HCT116 (cell line): ENCODE measurements around the gene ALG1. TPM values are rescaled to one million over a fixed set of nuclear protein-coding genes. Genes with fewer than 3 reads are reported as not detected.

Source experiments
- ATAC-seq: fragments of 200-7000 bp; cut with Tn5 transposase; 2 replicates; pipeline ENCODE4 v1.9.1; 2020; ENCODE audit warnings: mild to moderate bottlenecking, moderate library complexity
- BruUV-seq: library from RNA; stranded (reverse); fragments of 400-500 nt; replicated peaks from 2 replicates; lab custom pipeline; 2021; lab: Mats Ljungman, UMichigan
- CTCF ChIA-PET: fragments of 300-600 bp; sonication (Branson Sonifier 250); formaldehyde crosslinking; loops from one replicate; lab custom pipeline; 2021; ENCODE audit warnings: antibody characterized with exemption; lab: Charles Lee
- POLR2A ChIA-PET: fragments of 300-600, 350-600 bp; sonication (Branson Sonifier 250); formaldehyde crosslinking; loops from one replicate; lab custom pipeline; 2021; ENCODE audit warnings: antibody characterized with exemption; lab: Charles Lee
- RAD21 ChIA-PET, 2 experiments: fragments of 300-600 bp; sonication (Branson Sonifier 250); formaldehyde crosslinking; loops; one replicate each; lab custom pipeline; 2023; ENCODE audit warnings: low total read pairs in 2 of 2; ENCODE audit not compliant: uncharacterized antibody in 2 of 2, unreplicated experiment in 2 of 2, low non-redundant PET in 1 of 2; lab: Charles Lee
- DNase-seq: peaks from one replicate; pipeline ENCODE4 v3.0.0-alpha.2; 2010; ENCODE audit warnings: low read depth, low spot score
- H2AFZ ChIP-seq: fragments of 200-600 bp; shearing (Covaris generic), sonication (generic); 2 replicates; pipeline ENCODE4 v1.6.1; 2017; ENCODE audit warnings: low read depth, mixed run types, mixed read lengths, antibody characterized with exemption, low read length; ENCODE audit not compliant: poor library complexity, severe bottlenecking
- H3K27ac ChIP-seq: 2 replicates; pipeline ENCODE4 v1.5.1; 2012; ENCODE audit warnings: low read depth, low read length
- H3K27me3 ChIP-seq: fragments of 200-600 bp; sonication (generic); 2 replicates; pipeline ENCODE4 v1.6.1; 2016; ENCODE audit warnings: mixed run types, low read length, mixed read lengths; ENCODE audit not compliant: insufficient read depth
- H3K36me3 ChIP-seq, 2 experiments: fragments of 200-500 bp in 1 of 2; fragments of 200-600 bp in 1 of 2; sonication (Bioruptor generic) in 1 of 2; sonication (generic) in 1 of 2; 2 replicates each; pipeline versions ENCODE4 v1.5.1 to v1.6.1; 2014 to 2016; ENCODE audit warnings: low read length in 2 of 2, inconsistent platforms in 1 of 2, mixed read lengths in 1 of 2, mixed run types in 1 of 2; ENCODE audit not compliant: insufficient read depth in 2 of 2, control insufficient read depth in 1 of 2
- H3K4me1 ChIP-seq, 2 experiments: fragments of 200-600 bp in 1 of 2; sonication (generic) in 1 of 2; 2 replicates each; pipeline versions ENCODE4 v1.5.1 to v1.6.1; 2012 to 2017; ENCODE audit warnings: low read length in 2 of 2, inconsistent platforms in 1 of 2, mild to moderate bottlenecking in 1 of 2, mixed read lengths in 1 of 2, mixed run types in 1 of 2, moderate library complexity in 1 of 2; ENCODE audit not compliant: insufficient read depth in 2 of 2, control insufficient read depth in 1 of 2
- H3K4me2 ChIP-seq: fragments of 200-600 bp; sonication (generic); 2 replicates; pipeline ENCODE4 v1.6.1; 2017; ENCODE audit warnings: mixed run types, low read length, mixed read lengths
- H3K4me3 ChIP-seq, 2 experiments: fragments of 200-600 bp in 1 of 2; sonication (generic) in 1 of 2; replicated peaks in 1 of 2; 2 replicates each; pipeline ENCODE4 v1.5.1; 2011 to 2016; ENCODE audit warnings: low read length in 2 of 2, control low read depth in 1 of 2, low read depth in 1 of 2, mild to moderate bottlenecking in 1 of 2, mixed read lengths in 1 of 2, mixed run types in 1 of 2
- H3K79me2 ChIP-seq: fragments of 200-600 bp; sonication (generic); 2 replicates; pipeline ENCODE4 v1.6.1; 2017; ENCODE audit warnings: mild to moderate bottlenecking, mixed run types, low read length, moderate library complexity, mixed read lengths; ENCODE audit not compliant: insufficient read depth
- H3K9ac ChIP-seq: fragments of 200-600 bp; sonication (generic); 2 replicates; pipeline ENCODE4 v1.6.1; 2016; ENCODE audit warnings: low read length, mixed read lengths
- H3K9me2 ChIP-seq: fragments of 200-600 bp; sonication (generic), shearing (Covaris generic); 2 replicates; pipeline ENCODE4 v1.6.1; 2017; ENCODE audit warnings: mixed run types, mild to moderate bottlenecking, moderate library complexity; ENCODE audit not compliant: insufficient read depth
- H3K9me3 ChIP-seq, 2 experiments: fragments of 200-500 bp in 1 of 2; fragments of 200-600 bp in 1 of 2; sonication (Bioruptor generic) in 1 of 2; sonication (generic) in 1 of 2; 2 replicates each; pipeline ENCODE4 v1.6.1; 2014 to 2017; ENCODE audit warnings: low read length in 2 of 2, mixed read lengths in 2 of 2, inconsistent platforms in 1 of 2, low read depth in 1 of 2, mild to moderate bottlenecking in 1 of 2, mixed run types in 1 of 2, moderate library complexity in 1 of 2; ENCODE audit not compliant: control insufficient read depth in 1 of 2, insufficient read depth in 1 of 2
- H4K20me1 ChIP-seq: fragments of 200-600 bp; sonication (generic), shearing (Covaris generic); 2 replicates; pipeline ENCODE4 v1.6.1; 2017; ENCODE audit warnings: mixed run types, mild to moderate bottlenecking, moderate library complexity; ENCODE audit not compliant: insufficient read depth
- ATF3 ChIP-seq: IDR thresholded peaks from 2 replicates; pipeline ENCODE4 v1.6.1; 2012
- CEBPB ChIP-seq: IDR thresholded peaks from 2 replicates; pipeline ENCODE4 v1.6.1; 2012; ENCODE audit warnings: low read depth
- CTCF ChIP-seq, 3 experiments: fragments of 200-600 bp in 1 of 3; sonication (generic) in 1 of 3; IDR thresholded peaks in 2 of 3; conservative IDR thresholded peaks in 1 of 3; 2 replicates each; pipeline ENCODE4 v1.5.1; 2012 to 2017; ENCODE audit warnings: low read depth in 2 of 3, low read length in 2 of 3, antibody characterized with exemption in 1 of 3, borderline replicate concordance in 1 of 3, control low read depth in 1 of 3, mild to moderate bottlenecking in 1 of 3, mixed read lengths in 1 of 3, mixed run types in 1 of 3, moderate library complexity in 1 of 3; ENCODE audit not compliant: insufficient read depth in 1 of 3
- ELF1 ChIP-seq: IDR thresholded peaks from 2 replicates; pipeline ENCODE4 v1.6.1; 2012; ENCODE audit warnings: low read depth, borderline replicate concordance
- EZH2phosphoT487 ChIP-seq: fragments of 200-600 bp; IDR thresholded peaks from 2 replicates; pipeline ENCODE4 v1.6.1; 2018; ENCODE audit warnings: antibody characterized with exemption, borderline replicate concordance
- FOSL1 ChIP-seq: IDR thresholded peaks from 2 replicates; pipeline ENCODE4 v1.6.1; 2012; ENCODE audit warnings: low read depth
- JUND ChIP-seq: IDR thresholded peaks from 2 replicates; pipeline ENCODE4 v1.6.1; 2012
- MAX ChIP-seq: IDR thresholded peaks from 2 replicates; pipeline ENCODE4 v1.6.1; 2012
- REST ChIP-seq: IDR thresholded peaks from 2 replicates; pipeline ENCODE4 v1.6.1; 2012; ENCODE audit warnings: low read depth
- SIN3A ChIP-seq: IDR thresholded peaks from 2 replicates; pipeline ENCODE4 v1.6.1; 2012; ENCODE audit warnings: low read depth
- SP1 ChIP-seq: IDR thresholded peaks from 2 replicates; pipeline ENCODE4 v1.6.1; 2012; ENCODE audit warnings: low read depth
- TCF7L2 ChIP-seq: IDR thresholded peaks from 2 replicates; pipeline ENCODE4 v1.7.0; 2011; ENCODE audit warnings: borderline replicate concordance, inconsistent platforms; ENCODE audit not compliant: insufficient read depth, insufficient read length; ENCODE audit errors: extremely low read depth
- ZBTB33 ChIP-seq: IDR thresholded peaks from 2 replicates; pipeline ENCODE4 v1.6.1; 2011; ENCODE audit warnings: mild to moderate bottlenecking, low read length, moderate library complexity; ENCODE audit not compliant: insufficient replicate concordance; ENCODE audit errors: extremely low read depth
- intact Hi-C: fragments of 100-400 bp; cut with micrococcal nuclease; formaldehyde crosslinking; loops from 2 replicates; pipeline ENCODE4 v1.10.0; 2022
- total RNA-seq: library from RNA; stranded (reverse); gene quantifications from one replicate; pipeline ENCODE4 v1.2.1, GENCODE V29; 2021; ENCODE audit not compliant: unreplicated experiment

The ALG1 gene
- total RNA-seq, 1 experiment from 2014 or later: 27.1 TPM

- no peak for ATAC-seq
- ChIA-PET RAD21 (no interaction called here), POLR2A (no interaction called here), CTCF (no interaction called here)
- Histone ChIP-seq H2AFZ (no peak overlapping the region), H3K4me2 (no peak overlapping the region), H3K9me3 (no peaks in the 10 kb centered on the region), H3K27me3 (no peaks in the 10 kb centered on the region), H3K9me2 (no peaks in the 10 kb centered on the region), H3K4me1 (peaks cover 10 to 22% of the 10 kb centered on the region in 2 experiments; a peak in 3 of 4 replicates), H3K9ac (no peak overlapping the region), H4K20me1 (no peaks in the 10 kb centered on the region), H3K27ac (no peak overlapping the region), H3K4me3 (no peak overlapping the region), H3K36me3 (no peaks in the 10 kb centered on the region; a peak in 1 of 4 replicates), H3K79me2 (0 out of 2 replicates have a peak, but pooled peaks cover 6% of the 10 kb centered on the region)
- DNase-seq: no peak
- BruUV-seq: no TSS peak
- intact Hi-C loops: no loop called here
- TF ChIP-seq CTCF (IDR thresholded peaks at IDR 0.05 in 2 of 3, conservative IDR thresholded peaks at IDR 0.05 in 1 of 3; ENCODE audit: borderline replicate concordance in 1 of 3, insufficient read depth in 1 of 3, low read depth in 2 of 3, low read length in 2 of 3): no peak
- no peak for TF ChIP-seq FOSL1
- TF ChIP-seq MAX: no peak
- TF ChIP-seq REST: no peak
- no peak for TF ChIP-seq JUND
- no peak for TF ChIP-seq SIN3A
- TF ChIP-seq ZBTB33: no peak
- no peak for TF ChIP-seq ELF1
- no peak for TF ChIP-seq SP1
- no peak for TF ChIP-seq EZH2phosphoT487
- no peak for TF ChIP-seq TCF7L2
- TF ChIP-seq CEBPB: no peak
- TF ChIP-seq ATF3: no peak
Observed at GRCh38 chr16:5030251-5030870, 41.3 kb upstream of the ALG1 start.
